ENCODE data around the gene CUX1.
"Not testable (repeated sequence)": the region's sequence is repeated elsewhere in the genome, so short reads cannot be mapped to it uniquely, and the experiment has no call there.

Gene CUX1

GRCh38 chr7:101817471-101818286 is at the start of gene CUX1:
Gene CUX1, plus strand, starts transcription at chr7:101817626. Its CDS starts 14 bp downstream, at chr7:101817640.
- DNase-seq (ENCODE audit: low spot score), result no peak

GRCh38 chr7:101768280-101768679 is 49.1 kb upstream of the CUX1 start:
- DNase-seq (ENCODE audit: low spot score), result no peak

GRCh38 chr7:101770466-101770865 is 47.0 kb upstream of the CUX1 start:
- no peak for DNase-seq (ENCODE audit: low spot score)

- DNase-seq (ENCODE audit: low spot score), result no peak
Measured at GRCh38 chr7:101772508-101773211, 44.8 kb upstream of the CUX1 start.

- no peak for DNase-seq (ENCODE audit: low spot score)
Measured at GRCh38 chr7:101775181-101775580, 42.2 kb upstream of the CUX1 start.

GRCh38 chr7:101778026-101778580 is 39.3 kb upstream of the CUX1 start:
- no peak for DNase-seq (ENCODE audit: low spot score)

- no peak for DNase-seq (ENCODE audit: low spot score)
Measured at GRCh38 chr7:101779267-101779666, 38.2 kb upstream of the CUX1 start.

- DNase-seq (ENCODE audit: low spot score), result no peak
Measured at GRCh38 chr7:101780281-101780680, 37.1 kb upstream of the CUX1 start.

- DNase-seq (ENCODE audit: low spot score), result no peak
Measured at GRCh38 chr7:101781439-101781838, 36.0 kb upstream of the CUX1 start.

GRCh38 chr7:101782476-101782875 is 35.0 kb upstream of the CUX1 start:
- DNase-seq (ENCODE audit: low spot score), result no peak

GRCh38 chr7:101782896-101783295 is 34.5 kb upstream of the CUX1 start:
- no peak for DNase-seq (ENCODE audit: low spot score)

GRCh38 chr7:101783381-101784181 is 33.8 kb upstream of the CUX1 start:
- no peak for DNase-seq (ENCODE audit: low spot score)

- no peak for DNase-seq (ENCODE audit: low spot score)
Measured at GRCh38 chr7:101784292-101785127, 32.9 kb upstream of the CUX1 start.

- DNase-seq (ENCODE audit: low spot score), result no peak
Measured at GRCh38 chr7:101787864-101788263, 29.6 kb upstream of the CUX1 start.

- no peak for DNase-seq (ENCODE audit: low spot score)
Measured at GRCh38 chr7:101788517-101788916, 28.9 kb upstream of the CUX1 start.

GRCh38 chr7:101790566-101791293 is 26.7 kb upstream of the CUX1 start:
- no peak for DNase-seq (ENCODE audit: low spot score)

GRCh38 chr7:101792051-101792681 is 25.3 kb upstream of the CUX1 start:
- no peak for DNase-seq (ENCODE audit: low spot score)

- not testable (repeated sequence) for DNase-seq (ENCODE audit: low spot score)
Measured at GRCh38 chr7:101792682-101793071, 24.7 kb upstream of the CUX1 start.

- no peak for DNase-seq (ENCODE audit: low spot score)
Measured at GRCh38 chr7:101795461-101795860, 22.0 kb upstream of the CUX1 start.

- DNase-seq (ENCODE audit: low spot score), result not testable (repeated sequence)
Measured at GRCh38 chr7:101798173-101798572, 19.3 kb upstream of the CUX1 start.

All from CD4-positive, alpha-beta T cell treated with Interleukin-2 at 100 ng/mL for 4 hours (primary cell).